Pancreas (tissue), 10 donors: Measurements from ENCODE around the gene ATP8B4. TPM values are rescaled to one million over a fixed set of nuclear protein-coding genes. Genes with fewer than 3 reads are reported as not detected.

ENCODE experiments used
- ATAC-seq, 4 donors: fragments of 200-7000 bp; cut with Tn5 transposase; one replicate each; pipeline versions ENCODE4 v1.8.0 to v1.9.1; 2020; ENCODE audit warnings: mild to moderate bottlenecking in 4 of 4, moderate library complexity in 4 of 4
- DNase-seq, 6 donors: peaks; one replicate each; pipeline ENCODE4 v3.0.0-alpha.2; 2020
- FAIRE-seq: peaks from 2 replicates; lab custom pipeline; 2012; peaks lifted over from hg19 to GRCh38; lab: Jason Lieb, UNC
- H3K27ac ChIP-seq, 4 donors: fragments of 200-600 bp; sonication (generic); 1 replicate in 3 of 4; 2 replicates in 1 of 4; pipeline versions ENCODE4 v1.5.0 to v1.8.0; 2020
- H3K27me3 ChIP-seq, 4 donors: fragments of 200-600 bp; one replicate each; pipeline ENCODE4 v1.8.0; 2021
- H3K36me3 ChIP-seq, 3 donors: fragments of 200-600 bp; sonication (generic) in 1 of 3; one replicate each; pipeline versions ENCODE4 v1.5.0 to v1.8.0; 2020 to 2021
- H3K4me1 ChIP-seq, 3 donors: fragments of 200-600 bp; one replicate each; pipeline ENCODE4 v1.8.0; 2021
- H3K4me3 ChIP-seq, 4 donors: fragments of 200-600 bp; sonication (generic) in 2 of 4; one replicate each; pipeline versions ENCODE4 v1.5.0 to v1.8.0; 2020 to 2021
- H3K9me3 ChIP-seq, 4 donors: fragments of 200-600 bp; one replicate each; pipeline ENCODE4 v1.8.0; 2021
- CTCF ChIP-seq, 4 donors: fragments of 200-600 bp; sonication (generic) in 3 of 4; IDR thresholded peaks; one replicate each; pipeline versions ENCODE4 v1.5.0 to v1.8.0; 2021; ENCODE audit warnings: antibody characterized with exemption in 4 of 4
- WGBS, 2 donors: extraction: QIAGEN DNeasy Blood & Tissue Kit; methylation state at CpG; one replicate each; pipeline ENCODE4 v1.1.7; 2013; 5-methylcytosine and 5-hydroxymethylcytosine counted together
- intact Hi-C, 3 donors: fragments of 100-400 bp; cut with DNase I; formaldehyde crosslinking; loops; one replicate each; pipeline versions ENCODE4 v1.11.1 to v1.14.2; 2022
- polyA plus RNA-seq, 2 donors: library from polyadenylated mRNA; stranded (reverse); fragments of 200-250 nt; gene quantifications; one replicate each; pipeline ENCODE4 v1.2.3, GENCODE V29; 2013
- total RNA-seq, 6 donors: library from RNA; stranded (reverse); fragmentation: NEBNext Ultra II Directional in 4 of 6; extraction: Animal tissue kit (Norgen Biotek cat#: 25700) in 4 of 6; gene quantifications; one replicate each; pipeline versions ENCODE4 v1.2.1 to v1.2.4, GENCODE V29; 2021 to 2023
- donor health status: healthy with polysubstance abuse.
- donor health status: DM: no; HTN: no; CAD: no; lungs with moderate emphysema.
- donor health status: DM: no; HTN: no; CAD: no.
- donor health status: control.
- donor health status: control.
- donor health status: Bipolar disorder and iron deficiency.
- donor health status: DM: yes; HTN: yes; CAD: no.
- donor health status: DM: no; HTN: no; CAD: no.
- donor health status: DM: no; HTN: no; CAD: no.
- donor health status: DM: yes; HTN: yes; CAD: no.

ATP8B4 gene
- total and polyA plus RNA-seq, 8 donors: 0.55 to 5.3 (median 0.97) TPM

GRCh38 chr15:50042775-50043174 lies 76.3 kb downstream of the ATP8B4 start:
- intact Hi-C loops: no loop called here
- no peak for ATAC-seq
- DNase-seq: no peak
- H3K4me3 ChIP-seq: no peak overlapping the region
- no peak overlapping the region for H3K27ac ChIP-seq
- FAIRE-seq: no peak
- H3K4me1 ChIP-seq: no peaks in the 10 kb centered on the region
- H3K36me3 ChIP-seq: no peaks in the 10 kb centered on the region
- H3K27me3 ChIP-seq: no peaks in the 10 kb centered on the region
- no peaks in the 10 kb centered on the region for H3K9me3 ChIP-seq
- 83 to 88% methylated on average over 2 of the region's 2 CpGs for WGBS, 2 donors
- TF ChIP-seq CTCF (IDR thresholded peaks at IDR 0.05): no peak

GRCh38 chr15:50030456-50030855 lies 88.6 kb downstream of the ATP8B4 start:
- H3K36me3 ChIP-seq: no peaks in the 10 kb centered on the region
- H3K27ac ChIP-seq: no peak overlapping the region
- no peaks in the 10 kb centered on the region for H3K27me3 ChIP-seq
- no peak for ATAC-seq
- no peak for DNase-seq
- no peak overlapping the region for H3K4me3 ChIP-seq
- FAIRE-seq: no peak
- no peaks in the 10 kb centered on the region for H3K9me3 ChIP-seq
- intact Hi-C loops: no loop called here
- no peaks in the 10 kb centered on the region for H3K4me1 ChIP-seq
- TF ChIP-seq CTCF (IDR thresholded peaks at IDR 0.05): no peak

GRCh38 chr15:50028326-50028725 lies 90.7 kb downstream of the ATP8B4 start:
- intact Hi-C loops: no loop called here

GRCh38 chr15:50024281-50024680 lies 94.8 kb downstream of the ATP8B4 start:
- H3K9me3 ChIP-seq: no peaks in the 10 kb centered on the region
- H3K27ac ChIP-seq: no peak overlapping the region
- H3K4me3 ChIP-seq: no peak overlapping the region
- DNase-seq (no peak), FAIRE-seq (no peak), ATAC-seq (no peak)
- H3K36me3 ChIP-seq: no peaks in the 10 kb centered on the region
- no peaks in the 10 kb centered on the region for H3K27me3 ChIP-seq
- no peak for TF ChIP-seq CTCF (IDR thresholded peaks at IDR 0.05)
- intact Hi-C loops: no loop called here
- no peaks in the 10 kb centered on the region for H3K4me1 ChIP-seq
- 65 to 67% methylated on average over 4 of the region's 4 CpGs for WGBS, 2 donors

More at GRCh38 chr15:50028326-50028725, 90.7 kb downstream of the ATP8B4 start:
- no peak for TF ChIP-seq CTCF (IDR thresholded peaks at IDR 0.05)
- Histone ChIP-seq H3K36me3 (no peaks in the 10 kb centered on the region), H3K27ac (no peak overlapping the region), H3K27me3 (no peaks in the 10 kb centered on the region), H3K9me3 (no peaks in the 10 kb centered on the region), H3K4me3 (no peak overlapping the region), H3K4me1 (no peaks in the 10 kb centered on the region)
- ATAC-seq: peak in 1 of 4 donors; percentile 20
- DNase-seq: no peak
- no peak for FAIRE-seq

- H3K9me3 ChIP-seq: no peaks in the 10 kb centered on the region
- no peaks in the 10 kb centered on the region for H3K4me1 ChIP-seq
- TF ChIP-seq CTCF (IDR thresholded peaks at IDR 0.05): no peak
- FAIRE-seq: no peak
- no peak for ATAC-seq
- H3K36me3 ChIP-seq: no peaks in the 10 kb centered on the region
- no peak overlapping the region for H3K27ac ChIP-seq
- DNase-seq: no peak
- 78 to 88% methylated on average over 5 of the region's 5 CpGs for WGBS, 2 donors
- intact Hi-C loops: no loop called here
- no peaks in the 10 kb centered on the region for H3K27me3 ChIP-seq
- H3K4me3 ChIP-seq: no peak overlapping the region
These were observed 100.5 kb downstream of the ATP8B4 start for GRCh38 chr15:50018491-50018890.
